Endometrial microvascular endothelial cells (primary cell): Measurements from ENCODE around the gene SALL3. TPM values are rescaled to one million over a fixed set of nuclear protein-coding genes. Genes with fewer than 3 reads are reported as not detected.

ENCODE experiments used
- in situ Hi-C: cut with HindIII; loops from 2 replicates; pipeline ENCODE4 v1.10.0; 2017; ENCODE audit warnings: low sequenced_read_pairs, low pct_unique_long_range_greater_than_20kb; ENCODE audit errors: inconsistent ontology term
- total RNA-seq: library from RNA; depleted of rRNA; stranded (reverse); fragments of >200 nt; gene quantifications from one replicate; pipeline ENCODE4 v1.2.3, GENCODE V29; 2015; ENCODE audit errors: inconsistent ontology term

Gene SALL3
- total RNA-seq, 1 donor from 2014 or later, result not detected

GRCh38 chr18:78977637-78978348 lies 1.8 kb upstream of the SALL3 start:
- in situ Hi-C loops, result no loop called here

- in situ Hi-C loops, result no loop called here
Measured at GRCh38 chr18:78978349-78979055, 1.1 kb upstream of the SALL3 start.

GRCh38 chr18:78979056-78979729 lies 425 bp upstream of the SALL3 start:
- in situ Hi-C loops, result no loop called here

- in situ Hi-C loops, result no loop called here
Measured at GRCh38 chr18:78980279-78980771, 707 bp downstream of the SALL3 start.

GRCh38 chr18:78980777-78981380 lies 1.3 kb downstream of the SALL3 start:
- in situ Hi-C loops, result no loop called here

- in situ Hi-C loops, result no loop called here
Measured at GRCh38 chr18:78981394-78981831, 1.8 kb downstream of the SALL3 start.

- in situ Hi-C loops, result no loop called here
Measured at GRCh38 chr18:78981989-78982620, 2.5 kb downstream of the SALL3 start.

- in situ Hi-C loops, result no loop called here
Measured at GRCh38 chr18:78983512-78983911, 3.9 kb downstream of the SALL3 start.

- in situ Hi-C loops, result no loop called here
Measured at GRCh38 chr18:78984941-78985784, 5.5 kb downstream of the SALL3 start.

- in situ Hi-C loops, result no loop called here
Measured at GRCh38 chr18:78986018-78986481, 6.4 kb downstream of the SALL3 start.

- in situ Hi-C loops, result no loop called here
Measured at GRCh38 chr18:78991446-78991845, 11.8 kb downstream of the SALL3 start.

- in situ Hi-C loops, result no loop called here
Measured at GRCh38 chr18:78992041-78993011, 12.7 kb downstream of the SALL3 start.

- in situ Hi-C loops, result no loop called here
Measured at GRCh38 chr18:78993014-78993926, 13.7 kb downstream of the SALL3 start.

GRCh38 chr18:78994000-78994399 lies 14.4 kb downstream of the SALL3 start:
- in situ Hi-C loops, result no loop called here

- in situ Hi-C loops, result no loop called here
Measured at GRCh38 chr18:78994531-78994930, 14.9 kb downstream of the SALL3 start.
